ENCODE data around the gene SPINT3.

SPINT3 gene

DNA sequence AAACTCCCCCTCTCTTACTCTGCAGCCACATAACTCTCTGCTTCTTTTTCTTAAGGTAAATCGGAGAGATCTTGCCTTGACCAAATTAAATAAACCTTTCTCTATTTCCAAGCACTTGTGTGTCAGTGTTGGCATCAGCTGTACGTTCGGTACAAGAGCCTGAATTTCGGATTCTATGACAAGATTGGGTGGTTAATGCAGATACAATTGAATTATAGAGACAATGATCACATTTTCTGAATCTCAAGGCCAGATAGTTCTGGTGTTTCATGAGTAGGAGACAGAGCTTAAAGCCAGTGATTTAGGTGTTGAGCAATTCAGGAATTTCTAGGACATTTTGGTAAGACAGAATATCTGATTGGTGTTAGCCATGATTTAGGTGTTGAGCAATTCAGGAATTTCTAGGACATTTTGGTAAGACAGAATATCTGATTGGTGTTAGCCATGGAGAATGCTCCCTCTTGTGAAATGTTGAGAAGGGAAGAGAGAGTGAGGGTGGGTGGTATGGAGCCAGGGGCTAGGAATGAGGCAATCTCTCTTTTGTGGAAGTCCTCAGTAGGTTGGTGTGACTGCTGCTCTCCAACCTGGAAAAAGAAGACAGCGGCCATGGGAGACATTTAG lies 5.1 kb downstream of the SPINT3 start:
- TF ChIP-seq, protein P1, sequence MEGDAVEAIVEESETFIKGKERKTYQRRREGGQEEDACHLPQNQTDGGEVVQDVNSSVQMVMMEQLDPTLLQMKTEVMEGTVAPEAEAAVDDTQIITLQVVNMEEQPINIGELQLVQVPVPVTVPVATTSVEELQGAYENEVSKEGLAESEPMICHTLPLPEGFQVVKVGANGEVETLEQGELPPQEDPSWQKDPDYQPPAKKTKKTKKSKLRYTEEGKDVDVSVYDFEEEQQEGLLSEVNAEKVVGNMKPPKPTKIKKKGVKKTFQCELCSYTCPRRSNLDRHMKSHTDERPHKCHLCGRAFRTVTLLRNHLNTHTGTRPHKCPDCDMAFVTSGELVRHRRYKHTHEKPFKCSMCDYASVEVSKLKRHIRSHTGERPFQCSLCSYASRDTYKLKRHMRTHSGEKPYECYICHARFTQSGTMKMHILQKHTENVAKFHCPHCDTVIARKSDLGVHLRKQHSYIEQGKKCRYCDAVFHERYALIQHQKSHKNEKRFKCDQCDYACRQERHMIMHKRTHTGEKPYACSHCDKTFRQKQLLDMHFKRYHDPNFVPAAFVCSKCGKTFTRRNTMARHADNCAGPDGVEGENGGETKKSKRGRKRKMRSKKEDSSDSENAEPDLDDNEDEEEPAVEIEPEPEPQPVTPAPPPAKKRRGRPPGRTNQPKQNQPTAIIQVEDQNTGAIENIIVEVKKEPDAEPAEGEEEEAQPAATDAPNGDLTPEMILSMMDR (IDR thresholded peaks at IDR 0.05; ENCODE audit: low read depth, low read length), result no peak
- H3K4me3 ChIP-seq (ENCODE audit: low read depth, low read length), result no peak overlapping the region

DNA sequence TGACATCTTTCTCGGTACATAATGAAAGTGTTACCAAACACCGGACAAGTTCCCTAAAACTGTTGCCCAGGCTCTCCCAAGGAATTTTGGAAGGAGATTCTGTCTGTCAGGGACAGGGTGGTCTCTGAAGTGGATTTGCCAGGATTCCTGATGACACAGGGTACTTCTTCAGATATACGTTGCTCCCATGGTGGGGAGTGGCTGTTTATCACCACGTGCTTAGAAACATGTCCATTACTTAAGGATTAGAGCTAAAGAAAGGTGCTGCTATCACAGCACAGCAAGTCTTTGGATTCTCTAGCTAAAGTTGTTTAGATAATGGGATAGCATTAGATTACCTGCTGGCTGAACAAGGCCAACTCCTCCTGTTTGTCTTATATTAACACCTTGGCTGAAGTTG lies 6.3 kb downstream of the SPINT3 start:
- TF ChIP-seq, protein P1 (IDR thresholded peaks at IDR 0.05; ENCODE audit: low read depth, low read length), result no peak
- H3K4me3 ChIP-seq (ENCODE audit: low read depth, low read length), result no peak overlapping the region

DNA sequence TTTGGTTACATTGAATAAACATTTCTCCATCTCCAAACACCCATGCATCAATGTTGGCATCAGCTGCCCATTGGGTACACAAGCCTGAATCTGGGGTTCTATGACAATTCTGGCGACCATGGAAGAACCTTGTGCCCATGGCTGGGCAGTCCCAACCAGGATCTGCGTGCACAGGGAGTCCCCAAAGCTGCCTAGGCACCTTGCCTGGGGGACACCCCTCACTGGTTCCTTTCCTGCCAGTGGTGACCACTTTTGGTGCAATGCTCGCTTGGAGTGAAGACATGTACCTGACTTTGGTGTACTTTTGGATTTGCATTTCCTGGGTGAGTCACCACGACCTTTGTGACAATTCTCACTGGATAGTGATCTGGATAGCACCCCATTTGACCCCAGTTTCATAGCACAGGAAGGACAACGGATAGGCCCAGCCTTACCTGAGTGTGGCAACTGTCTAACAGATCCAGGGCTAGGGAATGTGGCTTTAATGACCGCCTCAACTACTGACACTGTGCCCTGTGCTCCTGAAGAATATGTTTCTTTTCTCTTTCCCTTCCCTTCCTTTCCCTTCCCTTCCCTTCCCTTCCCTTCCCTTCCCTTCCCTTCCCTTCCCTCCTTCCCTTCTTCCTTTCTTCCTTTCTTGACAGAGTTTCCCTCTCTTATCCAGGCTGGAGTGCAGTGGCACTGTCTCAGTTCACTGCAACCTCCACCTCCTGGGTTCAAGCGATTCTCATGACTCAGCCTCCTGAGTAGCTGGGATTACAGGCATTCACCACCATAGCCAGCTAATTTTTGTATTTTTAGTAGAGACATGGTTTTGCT lies 7.1 kb downstream of the SPINT3 start:
- TF ChIP-seq, protein P1 (IDR thresholded peaks at IDR 0.05; ENCODE audit: low read depth, low read length), result no peak
- no peak overlapping the region for H3K4me3 ChIP-seq (ENCODE audit: low read depth, low read length)

DNA sequence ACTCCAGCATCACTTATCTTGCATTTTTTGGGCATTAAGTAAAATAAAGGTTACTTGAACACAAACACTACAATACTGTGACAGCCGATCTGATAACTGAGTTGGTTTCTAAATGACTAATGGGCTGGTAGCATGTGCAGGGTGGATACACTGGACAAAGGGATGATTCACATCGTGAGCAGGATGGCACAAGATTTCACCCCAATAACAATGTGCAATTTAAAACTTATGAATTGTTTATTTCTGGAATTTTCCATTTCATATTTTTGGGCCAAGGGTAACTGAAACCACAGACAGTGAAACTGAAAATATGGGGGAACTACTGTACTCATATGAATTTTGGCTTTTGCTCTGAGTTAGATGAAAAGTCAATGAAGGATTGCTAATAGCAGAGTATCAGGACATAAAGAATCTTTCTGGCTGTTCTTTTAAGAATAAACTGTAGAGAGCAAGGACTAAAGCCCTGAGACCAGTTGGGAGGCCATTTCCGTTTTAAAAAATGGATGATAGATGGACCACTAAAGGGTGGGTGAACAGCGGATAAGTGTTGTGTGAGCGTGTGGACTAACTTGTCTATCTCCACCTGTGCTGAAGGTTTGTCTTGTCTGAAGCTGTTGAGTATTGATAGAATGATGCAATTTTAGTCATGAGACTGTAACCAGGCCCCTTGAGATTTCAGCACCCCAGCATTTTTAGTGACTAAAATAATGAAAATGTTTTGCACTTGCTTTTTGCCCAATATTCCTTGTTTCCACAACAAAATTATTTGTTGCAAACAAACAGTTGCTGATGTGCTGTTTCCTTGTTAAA lies 8.2 kb downstream of the SPINT3 start:
- no peak overlapping the region for H3K4me3 ChIP-seq (ENCODE audit: low read depth, low read length)
- TF ChIP-seq, protein P1 (IDR thresholded peaks at IDR 0.05; ENCODE audit: low read depth, low read length), result no peak

DNA sequence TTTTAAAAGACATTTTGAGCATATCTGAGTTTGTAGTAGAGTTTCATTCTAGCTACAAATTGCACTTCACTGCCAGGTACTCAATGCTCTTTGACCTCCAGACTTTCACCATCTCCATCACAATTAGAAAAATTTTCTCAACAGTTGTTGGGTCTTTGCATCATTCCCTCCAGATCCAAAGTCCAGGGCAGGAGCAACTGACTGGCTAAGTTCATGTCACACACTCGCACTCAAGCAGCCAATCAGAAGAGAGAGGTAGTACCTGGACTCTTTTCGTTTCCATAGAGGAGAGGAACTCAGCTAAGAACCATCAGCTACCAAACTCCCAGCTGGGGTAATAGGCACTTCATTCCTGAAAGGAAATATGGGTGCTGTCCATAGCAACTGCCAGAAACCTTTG lies 9.0 kb downstream of the SPINT3 start:
- no peak overlapping the region for H3K4me3 ChIP-seq (ENCODE audit: low read depth, low read length)
- TF ChIP-seq, protein P1 (IDR thresholded peaks at IDR 0.05; ENCODE audit: low read depth, low read length), result no peak

DNA sequence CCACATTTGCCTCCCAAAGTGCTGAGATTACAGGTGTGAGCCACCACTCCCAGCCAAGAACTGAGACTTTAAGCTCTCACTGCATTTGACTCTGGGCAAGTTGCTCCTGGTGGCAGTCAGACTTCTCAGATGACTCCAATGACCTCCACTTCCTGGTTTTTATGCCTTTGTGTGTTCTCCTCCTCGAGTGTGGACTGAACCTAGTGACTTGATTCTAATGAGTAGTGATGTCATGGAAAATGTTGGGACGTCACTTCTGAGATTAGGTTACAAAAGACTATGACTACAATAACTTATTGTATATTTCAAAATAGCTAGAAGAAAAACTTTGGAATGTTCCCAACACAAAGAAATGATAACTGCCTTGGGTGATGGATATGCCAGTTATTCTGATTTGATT lies 12.0 kb downstream of the SPINT3 start:
- TF ChIP-seq, protein P1 (IDR thresholded peaks at IDR 0.05; ENCODE audit: low read depth, low read length), result no peak
- H3K4me3 ChIP-seq (ENCODE audit: low read depth, low read length), result no peak overlapping the region
